GM12801 (cell line): Measurements from ENCODE around the gene CHN1.

ENCODE experiments used
- CTCF ChIP-seq: IDR thresholded peaks from one replicate; pipeline ENCODE4 v1.5.1; 2011; ENCODE audit warnings: control low read depth; ENCODE audit not compliant: insufficient read length; ENCODE audit errors: extremely low read depth

The CHN1 gene

GRCh38 chr2:174992886-174993285 lies 12.3 kb downstream of the CHN1 start:
- no peak for TF ChIP-seq CTCF

- no peak for TF ChIP-seq CTCF
These were observed 19.6 kb downstream of the CHN1 start for GRCh38 chr2:174985614-174986013.

- TF ChIP-seq CTCF = no peak
These were observed 20.6 kb downstream of the CHN1 start for GRCh38 chr2:174984561-174984960.

- no peak for TF ChIP-seq CTCF
These were observed 23.9 kb downstream of the CHN1 start for GRCh38 chr2:174981331-174981730.

GRCh38 chr2:174979996-174980395 lies 25.2 kb downstream of the CHN1 start:
- TF ChIP-seq CTCF = no peak

GRCh38 chr2:174977364-174977763 lies 27.8 kb downstream of the CHN1 start:
- TF ChIP-seq CTCF = no peak

- TF ChIP-seq CTCF = no peak
These were observed 31.1 kb downstream of the CHN1 start for GRCh38 chr2:174974131-174974530.

- no peak for TF ChIP-seq CTCF
These were observed 32.3 kb downstream of the CHN1 start for GRCh38 chr2:174972924-174973323.
